Astrocyte of the hippocampus (primary cell): Measurements from ENCODE around the gene PRMT2.

Experiments
- DNase-seq: peaks from one replicate; pipeline ENCODE4 v3.0.0; 2011; ENCODE audit warnings: low read depth, low spot score

The PRMT2 gene

GRCh38 chr21:46635324-46636180 lies at the start of gene PRMT2:
TSS of gene PRMT2 (plus strand) at chr21:46635674. CDS start at chr21:46636952, 1,278 bp downstream.
- DNase-seq: peak; percentile 99

DNA sequence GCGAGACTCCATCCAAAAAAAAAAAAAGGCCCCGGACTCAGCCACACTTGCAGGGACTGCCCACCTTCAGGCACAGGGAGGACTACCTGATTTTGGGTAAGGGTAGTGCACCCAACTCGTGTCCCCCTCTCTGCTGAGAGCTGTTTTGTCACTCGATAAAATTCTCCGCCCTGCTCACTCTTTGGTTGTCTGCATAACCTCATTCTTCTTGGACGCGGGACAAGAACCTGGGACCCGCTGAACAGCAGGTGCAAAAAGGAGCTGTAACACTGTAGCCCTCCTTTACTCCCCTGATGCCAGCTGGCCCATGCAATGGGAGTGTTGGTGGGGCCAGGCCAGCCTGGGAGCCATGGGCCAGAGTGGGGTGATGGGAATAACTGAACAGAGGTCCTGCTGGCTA lies 41.2 kb upstream of the PRMT2 start:
- no peak for DNase-seq

- DNase-seq: no peak
These were observed 39.3 kb upstream of the PRMT2 start for GRCh38 chr21:46596201-46596600.

DNA sequence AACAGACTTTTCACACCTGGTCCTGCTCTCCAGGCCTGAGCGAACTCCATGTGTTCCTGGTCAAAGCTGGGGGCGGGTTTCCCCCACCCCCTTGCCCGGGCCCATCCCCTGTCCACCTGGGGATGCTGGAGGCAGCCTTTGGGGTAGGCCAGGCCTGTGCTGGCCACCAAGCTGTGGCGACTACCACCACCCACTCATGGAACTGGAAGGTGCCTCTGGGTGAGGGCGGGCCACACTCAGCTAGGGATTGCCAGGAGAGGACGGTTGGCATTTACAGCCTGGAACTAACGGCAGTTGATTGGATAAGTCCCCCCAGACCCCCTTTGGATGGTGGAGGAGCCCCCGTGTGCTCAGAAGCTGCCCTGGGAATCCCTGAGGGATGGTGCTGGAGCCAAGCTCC lies 38.4 kb upstream of the PRMT2 start:
- DNase-seq: no peak

- DNase-seq: no peak
These were observed 37.6 kb upstream of the PRMT2 start for GRCh38 chr21:46597896-46598343.

DNA sequence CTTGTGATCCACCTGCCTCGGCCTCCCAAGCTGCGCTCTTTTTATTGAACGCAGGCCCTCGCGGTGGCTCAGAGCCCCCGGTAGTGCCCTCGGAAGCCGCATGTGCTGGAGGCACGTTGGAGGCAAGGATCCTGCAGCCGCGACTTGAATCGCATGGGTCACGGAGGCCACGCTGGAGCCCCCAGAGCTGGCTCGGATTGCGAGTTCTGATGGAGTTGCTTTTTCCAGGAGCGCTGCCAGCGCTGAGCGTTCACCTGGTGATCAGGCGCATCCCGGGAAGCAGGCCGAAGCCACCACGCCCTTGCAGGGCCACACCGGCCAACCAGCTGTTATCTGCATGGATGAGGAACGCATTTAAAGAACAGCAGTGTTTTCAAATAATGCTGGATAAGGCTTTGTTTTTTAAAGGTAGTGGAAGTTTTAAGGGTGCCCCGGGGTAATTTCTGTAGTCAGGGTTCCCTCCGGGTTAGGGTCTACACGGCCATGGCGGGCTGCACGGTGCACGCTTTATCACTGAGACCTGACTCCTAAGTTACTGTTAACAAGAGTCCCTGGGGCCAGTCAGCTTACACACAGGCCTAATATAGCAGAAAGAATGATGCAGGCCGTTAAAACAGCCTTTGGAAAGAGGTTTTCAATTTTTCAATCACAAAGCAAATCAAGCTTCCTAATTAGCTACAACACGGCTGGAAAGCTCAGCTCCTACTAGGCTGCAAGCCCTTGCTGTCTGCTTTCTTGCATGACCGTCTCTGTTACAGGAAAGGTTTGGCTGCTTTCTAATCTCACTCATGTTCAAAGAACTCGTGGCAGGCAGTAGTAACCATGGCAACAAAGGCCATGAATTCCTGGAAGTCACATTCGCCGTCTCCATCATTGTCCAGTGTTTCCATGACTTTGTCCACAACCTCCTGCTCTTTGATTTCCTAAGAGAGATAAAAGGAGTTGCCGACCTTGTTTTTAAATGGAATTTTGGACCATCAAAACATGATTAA lies 36.6 kb upstream of the PRMT2 start:
- peak; percentile 95 for DNase-seq

- no peak for DNase-seq
These were observed 35.2 kb upstream of the PRMT2 start for GRCh38 chr21:46600305-46600704.

DNA sequence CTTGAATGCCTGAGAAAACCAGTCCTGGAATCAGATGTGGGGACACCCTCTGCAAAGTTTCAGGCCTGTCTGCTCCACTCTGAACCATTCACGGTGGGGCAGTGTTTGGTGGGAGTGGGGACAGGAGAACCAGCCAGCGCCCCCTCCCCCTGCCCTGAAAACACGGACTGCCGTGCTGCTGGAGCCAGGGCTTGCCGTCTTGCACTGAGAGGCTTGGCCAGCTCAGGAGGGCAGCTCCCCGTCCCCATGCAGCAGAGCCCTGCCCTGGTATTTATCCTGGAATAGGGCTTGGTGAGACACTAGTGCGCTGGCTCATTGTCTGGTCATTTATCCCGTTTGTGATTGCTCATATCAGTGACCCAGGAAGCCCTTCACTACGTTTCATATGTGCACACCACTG lies 34.5 kb upstream of the PRMT2 start:
- DNase-seq: no peak

GRCh38 chr21:46603228-46603627 lies 32.2 kb upstream of the PRMT2 start:
- DNase-seq: peak; percentile 42

DNA sequence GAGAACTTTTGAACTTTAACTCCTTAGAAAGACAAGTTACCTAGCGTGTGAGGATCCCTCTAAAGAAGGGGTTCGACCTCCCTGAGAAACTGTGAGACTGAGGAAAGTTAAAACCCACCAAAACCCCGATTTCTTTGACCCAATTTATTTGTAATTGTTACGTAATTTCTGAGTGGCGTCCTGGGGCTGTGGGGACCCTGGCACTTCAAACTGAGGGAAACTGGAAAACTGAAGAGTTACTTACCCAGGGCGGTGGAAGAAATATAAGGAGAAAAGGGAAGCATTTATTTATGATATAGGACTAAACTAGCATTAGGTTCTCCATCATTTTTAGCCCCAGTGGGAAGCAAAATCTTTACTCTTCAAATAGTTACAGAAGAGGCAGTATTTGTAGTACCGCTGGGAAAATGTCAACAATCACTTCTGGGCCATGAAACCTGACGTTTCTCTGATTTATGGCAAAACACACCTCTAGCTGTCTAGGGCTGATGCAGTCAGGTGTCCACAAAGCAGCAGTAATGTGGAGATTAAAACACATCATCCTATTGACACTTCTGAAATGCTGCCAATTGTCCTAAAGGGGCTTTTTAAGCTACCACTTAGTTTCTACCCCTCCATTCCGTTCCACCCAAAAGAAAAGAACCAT lies 31.0 kb upstream of the PRMT2 start:
- DNase-seq: no peak

GRCh38 chr21:46604975-46605766 lies 30.3 kb upstream of the PRMT2 start, which contains the start of gene S100B:
TSS of gene S100B (minus strand) at chr21:46605082. CDS start at chr21:46602415, 2,667 bp downstream.
- DNase-seq: peak; percentile 43

DNA sequence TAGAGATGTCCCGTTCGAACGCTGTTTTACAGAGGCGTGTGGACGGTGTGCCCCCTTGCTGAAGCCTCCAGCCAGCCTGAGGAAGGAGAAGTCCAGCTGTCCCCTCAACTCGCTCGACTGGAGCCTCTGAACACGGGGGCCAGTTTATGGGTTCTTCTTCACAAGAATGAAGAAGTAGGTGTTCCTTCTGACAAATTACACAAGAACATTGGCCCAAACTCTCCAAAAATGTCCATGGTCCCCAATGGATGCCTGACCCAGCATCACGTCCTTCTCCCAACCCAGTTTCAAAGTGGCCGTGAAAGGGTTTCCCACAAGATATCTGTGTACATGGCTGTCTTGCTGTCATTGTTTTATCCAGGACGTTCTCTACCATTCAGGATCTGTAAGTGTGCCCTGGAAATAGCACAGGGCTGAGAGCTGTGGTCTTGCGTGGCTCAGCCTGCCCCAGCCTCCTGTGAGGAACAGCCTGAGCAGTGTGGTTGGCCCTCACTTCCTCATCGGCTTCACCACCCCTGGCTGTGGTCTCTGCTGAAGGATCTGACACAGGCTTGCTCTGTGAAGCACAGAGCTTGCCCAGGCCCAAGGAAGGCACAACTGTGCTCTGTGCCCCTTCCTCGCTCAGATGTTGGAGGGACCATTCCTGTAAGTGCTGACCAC lies 29.6 kb upstream of the PRMT2 start:
- no peak for DNase-seq

- no peak for DNase-seq
These were observed 29.1 kb upstream of the PRMT2 start for GRCh38 chr21:46606427-46606813.

- no peak for DNase-seq
These were observed 27.8 kb upstream of the PRMT2 start for GRCh38 chr21:46607636-46608035.

DNA sequence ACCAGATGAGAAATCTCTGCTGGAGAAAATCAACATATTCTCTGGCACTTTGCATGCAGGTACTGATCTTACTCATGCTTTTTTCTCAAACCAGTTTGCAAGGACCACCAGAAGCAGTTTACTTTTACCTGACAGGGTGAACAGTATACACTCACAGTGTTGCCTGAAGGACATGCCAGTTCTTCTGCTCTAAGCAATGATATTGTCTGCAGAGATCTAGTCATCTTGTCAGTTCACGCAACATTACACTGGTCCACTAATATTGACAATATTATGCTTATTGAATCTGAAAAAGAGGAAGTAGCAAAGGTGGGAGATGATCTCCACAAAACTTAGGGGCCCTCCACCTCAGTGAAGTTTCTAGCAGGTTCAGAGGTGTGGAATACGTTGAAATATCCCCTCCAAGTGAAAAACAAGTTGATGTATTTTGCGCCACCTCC lies 26.8 kb upstream of the PRMT2 start:
- DNase-seq: no peak

DNA sequence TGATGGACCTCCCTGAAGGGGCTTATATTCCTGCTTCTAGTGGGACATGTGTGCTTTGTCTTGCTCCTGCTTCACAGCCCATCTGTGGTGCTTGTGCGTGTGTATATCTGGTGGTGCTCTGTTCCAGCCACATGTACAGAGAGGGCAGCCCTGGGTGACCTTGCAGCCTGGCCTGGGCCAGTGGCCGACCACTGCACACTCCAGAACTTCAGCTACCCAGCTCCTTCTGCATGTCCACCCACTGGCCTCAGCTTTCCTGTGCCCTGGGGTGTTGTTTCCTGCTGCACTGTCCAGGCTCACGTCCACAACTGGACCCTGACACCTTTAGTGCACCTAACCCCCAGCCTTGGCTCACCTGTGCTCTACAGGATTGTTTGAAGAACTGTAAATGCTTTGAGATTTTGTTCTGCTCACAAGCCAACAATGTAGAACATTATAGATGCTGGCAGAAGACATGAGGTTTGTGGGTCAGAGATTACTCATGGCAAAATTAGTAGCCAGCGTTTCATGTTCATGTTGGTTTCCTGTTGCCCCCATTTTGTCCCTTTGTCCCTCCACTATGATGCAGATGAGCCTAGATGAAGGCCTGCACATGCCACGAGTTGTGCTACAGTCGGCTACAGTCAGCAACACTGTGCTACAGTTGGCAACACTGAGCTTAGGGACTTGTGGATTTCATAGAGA lies 25.3 kb upstream of the PRMT2 start:
- no peak for DNase-seq

- no peak for DNase-seq
These were observed 22.1 kb upstream of the PRMT2 start for GRCh38 chr21:46613391-46613790.

DNA sequence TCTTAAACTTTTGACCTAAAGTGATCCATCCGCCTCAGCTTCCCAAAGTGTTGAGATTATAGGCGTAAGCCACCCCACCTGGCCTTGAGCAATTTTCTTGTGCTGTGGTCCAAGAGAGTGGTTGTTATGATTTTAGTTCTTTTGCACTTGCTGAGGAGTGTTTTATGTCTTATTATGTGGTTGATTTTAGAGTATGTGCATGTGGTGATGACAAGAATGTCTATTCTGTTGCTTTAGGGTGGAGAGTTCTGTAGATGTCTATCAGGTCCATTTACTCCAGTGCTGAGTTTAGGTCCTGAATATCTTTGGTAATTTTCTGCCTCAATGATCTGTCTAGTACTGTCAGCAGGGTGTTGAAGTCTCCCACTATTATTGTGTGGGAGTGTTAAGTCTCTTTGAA lies 19.4 kb upstream of the PRMT2 start:
- DNase-seq: no peak

GRCh38 chr21:46616656-46617055 lies 18.8 kb upstream of the PRMT2 start:
- no peak for DNase-seq
